RWPE1 (cell line): ENCODE data around the gene LATS2.

Source experiments
- CTCF ChIA-PET: fragments of 350-600 bp; sonication (Branson Sonifier 250); formaldehyde crosslinking; extraction: SDS; loops from one replicate; lab custom pipeline; 2021; lab: Yijun Ruan, JAX
- POLR2A ChIA-PET: fragments of 400-600 bp; formaldehyde crosslinking; extraction: SDS; loops from one replicate; lab custom pipeline; 2020; ENCODE audit warnings: antibody characterized with exemption; ENCODE audit not compliant: low non-redundant PET; lab: Yijun Ruan, JAX
- DNase-seq: peaks from one replicate; pipeline ENCODE4 v3.0.0; 2012; ENCODE audit warnings: low spot score
- H3K27ac ChIP-seq: fragments of 450-650 bp; 2 replicates; pipeline ENCODE4 v1.5.1; 2017
- CTCF ChIP-seq: fragments of 450-650 bp; conservative IDR thresholded peaks from 2 replicates; pipeline ENCODE4 v1.5.1; 2017; ENCODE audit warnings: low read depth, mild to moderate bottlenecking

The LATS2 gene

DNA sequence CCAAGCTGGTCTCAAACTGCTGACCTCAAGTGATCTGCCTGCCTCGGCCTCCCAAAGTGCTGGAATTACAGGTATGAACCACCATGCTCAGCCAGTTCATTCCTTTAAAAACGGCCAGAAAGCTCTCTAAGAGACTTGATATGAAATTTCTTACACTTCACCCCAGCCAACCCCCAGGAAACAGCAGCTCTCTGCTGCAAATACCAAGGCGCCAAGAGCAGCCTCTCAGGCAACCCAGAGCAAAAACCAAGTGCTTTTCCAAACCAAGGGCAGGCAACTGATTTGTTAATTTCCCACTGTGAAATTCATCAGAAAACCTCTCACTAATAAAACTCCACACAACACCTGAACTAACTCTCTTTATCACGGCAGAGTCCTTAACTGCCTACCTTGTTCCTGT lies 44.9 kb downstream of the LATS2 start:
- H3K27ac ChIP-seq = peak overlapping the region; percentile 60
- DNase-seq = no peak
- TF ChIP-seq CTCF = no peak
- ChIA-PET CTCF (no interaction called here), POLR2A (no interaction called here)

GRCh38 chr13:21015284-21015683 lies 46.1 kb downstream of the LATS2 start:
- no peak for DNase-seq
- ChIA-PET POLR2A (no interaction called here), CTCF (no interaction called here)
- TF ChIP-seq CTCF = no peak
- no peak overlapping the region for H3K27ac ChIP-seq

DNA sequence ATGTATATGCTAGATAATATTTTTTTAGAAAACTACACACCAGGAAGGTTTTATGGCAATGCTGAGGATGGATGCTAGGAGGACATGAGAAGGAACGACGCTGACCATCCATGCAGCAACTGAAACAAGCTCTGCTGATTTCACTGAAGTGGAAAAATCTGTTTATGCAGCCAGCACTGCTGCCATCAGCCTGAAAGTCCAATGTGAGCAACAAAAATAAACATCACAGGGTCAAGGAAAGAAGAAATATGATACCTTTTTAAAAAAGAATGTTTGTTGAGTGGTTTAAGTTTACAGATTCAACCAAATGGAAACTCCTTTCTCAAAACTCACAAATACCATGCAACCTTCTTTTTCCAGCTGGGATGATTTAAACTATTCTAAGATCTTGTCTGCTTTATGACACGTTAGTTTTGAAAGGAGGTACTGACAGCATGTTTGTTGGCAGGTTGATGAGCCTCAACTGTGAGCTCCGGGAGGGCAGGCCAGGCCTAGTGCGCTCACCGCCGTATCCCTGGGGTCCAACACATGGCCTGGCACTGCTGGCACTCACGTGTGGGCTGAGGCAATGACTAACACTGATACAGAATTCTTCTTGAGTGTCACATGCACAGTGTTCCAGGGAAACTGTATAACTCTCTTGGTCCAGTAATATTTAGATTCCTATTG lies 46.8 kb downstream of the LATS2 start:
- H3K27ac ChIP-seq = no peak overlapping the region
- ChIA-PET POLR2A (no interaction called here), CTCF (no interaction called here)
- DNase-seq = no peak
- TF ChIP-seq CTCF = no peak

GRCh38 chr13:21014139-21014501 lies 47.3 kb downstream of the LATS2 start:
- no peak for TF ChIP-seq CTCF
- ChIA-PET CTCF (no interaction called here), POLR2A (no interaction called here)
- no peak for DNase-seq
- H3K27ac ChIP-seq = no peak overlapping the region

- ChIA-PET CTCF (no interaction called here), POLR2A (no interaction called here)
- TF ChIP-seq CTCF = no peak
- DNase-seq = no peak
- no peak overlapping the region for H3K27ac ChIP-seq
Measured at GRCh38 chr13:21013682-21014038, 47.7 kb downstream of the LATS2 start.

DNA sequence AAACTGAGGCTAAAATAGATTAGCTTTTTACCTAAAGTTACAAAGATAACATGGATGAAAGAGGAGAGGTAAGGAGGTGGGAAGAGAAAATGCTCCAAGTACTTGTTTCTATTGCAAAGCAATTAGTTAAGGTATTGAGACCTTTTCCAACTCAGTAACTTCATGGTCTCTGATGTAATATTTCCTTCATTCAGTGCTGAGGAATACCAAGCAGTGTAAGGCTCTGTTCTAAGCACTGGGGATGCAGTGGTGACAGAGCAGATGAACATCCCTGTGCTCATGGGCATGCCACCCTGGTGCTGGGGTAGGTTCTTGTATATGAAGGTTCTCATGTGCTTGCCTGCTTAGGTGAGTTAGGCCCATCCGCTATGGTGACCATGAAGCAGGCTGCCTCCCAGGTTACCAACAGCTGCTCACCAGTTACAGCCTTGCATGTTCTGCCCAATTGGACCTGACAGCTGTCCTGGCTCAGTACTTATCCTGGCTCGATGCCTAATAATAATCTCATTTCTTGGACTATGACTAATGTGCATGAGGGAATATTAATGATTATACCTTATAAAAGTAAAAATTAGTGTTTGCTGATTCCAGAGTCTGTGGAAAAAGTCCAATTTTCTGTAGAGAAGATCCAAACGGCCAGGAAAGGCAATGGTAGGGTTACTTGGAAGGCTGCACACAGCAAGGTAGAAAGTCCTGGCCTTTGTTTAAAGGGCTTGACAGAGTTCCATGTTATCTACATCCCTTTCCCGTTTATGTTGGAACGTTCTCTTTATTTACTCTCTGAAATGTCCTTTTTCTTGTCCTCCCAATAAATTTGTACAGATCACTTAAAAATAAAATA lies 48.3 kb downstream of the LATS2 start:
- TF ChIP-seq CTCF = no peak
- POLR2A ChIA-PET = no interaction called here
- no peak for DNase-seq
- CTCF ChIA-PET = no interaction called here
- no peak overlapping the region for H3K27ac ChIP-seq
